ELR (cell line): ENCODE results near the gene THAP10.
"Not testable (repeated sequence)": the region's sequence is repeated elsewhere in the genome, so short reads cannot be mapped to it uniquely, and the experiment has no call there.

Source experiments
- DNase-seq: peaks from one replicate; pipeline ENCODE4 v3.0.0-alpha.2; 2015; ENCODE audit warnings: low read depth

The THAP10 gene

DNA sequence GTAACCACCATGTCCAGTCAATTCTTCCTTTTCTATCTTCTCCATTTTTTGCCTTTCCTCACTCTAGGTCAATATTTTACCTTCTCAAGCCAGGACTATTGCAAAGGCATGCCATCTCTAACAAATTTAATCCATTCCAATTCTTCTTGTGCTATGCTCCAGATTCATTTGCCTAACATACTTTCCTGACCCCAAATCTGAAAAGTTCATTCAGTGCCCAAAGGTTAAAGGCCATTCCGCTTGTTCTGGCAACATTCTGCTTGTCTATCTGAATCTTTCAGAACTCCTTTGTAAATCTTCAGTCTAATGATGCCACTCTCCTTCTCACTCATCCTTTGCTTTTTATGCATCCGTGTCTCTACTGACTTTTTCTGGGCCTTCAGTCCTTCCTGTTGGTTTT lies 15.6 kb downstream of the THAP10 start:
- DNase-seq = no peak

DNA sequence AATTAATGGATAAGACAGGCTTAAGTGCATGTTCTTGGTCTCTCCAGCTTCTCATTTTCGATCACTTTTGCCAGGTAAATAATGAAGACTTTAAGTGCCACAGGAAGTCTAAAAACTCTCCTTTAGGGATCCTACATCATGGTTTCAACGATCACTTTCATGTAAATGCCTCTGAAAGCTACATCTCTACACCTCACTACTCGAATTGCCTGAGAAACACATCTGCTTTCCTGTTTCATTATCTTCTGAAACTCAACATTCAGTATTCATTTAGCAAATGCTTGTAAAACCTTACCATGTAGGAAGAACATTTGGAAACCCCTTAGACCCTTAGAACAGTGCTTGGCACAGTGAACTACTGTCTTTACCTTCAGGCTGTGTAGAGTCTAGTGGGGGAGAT lies 16.2 kb downstream of the THAP10 start:
- no peak for DNase-seq

DNA sequence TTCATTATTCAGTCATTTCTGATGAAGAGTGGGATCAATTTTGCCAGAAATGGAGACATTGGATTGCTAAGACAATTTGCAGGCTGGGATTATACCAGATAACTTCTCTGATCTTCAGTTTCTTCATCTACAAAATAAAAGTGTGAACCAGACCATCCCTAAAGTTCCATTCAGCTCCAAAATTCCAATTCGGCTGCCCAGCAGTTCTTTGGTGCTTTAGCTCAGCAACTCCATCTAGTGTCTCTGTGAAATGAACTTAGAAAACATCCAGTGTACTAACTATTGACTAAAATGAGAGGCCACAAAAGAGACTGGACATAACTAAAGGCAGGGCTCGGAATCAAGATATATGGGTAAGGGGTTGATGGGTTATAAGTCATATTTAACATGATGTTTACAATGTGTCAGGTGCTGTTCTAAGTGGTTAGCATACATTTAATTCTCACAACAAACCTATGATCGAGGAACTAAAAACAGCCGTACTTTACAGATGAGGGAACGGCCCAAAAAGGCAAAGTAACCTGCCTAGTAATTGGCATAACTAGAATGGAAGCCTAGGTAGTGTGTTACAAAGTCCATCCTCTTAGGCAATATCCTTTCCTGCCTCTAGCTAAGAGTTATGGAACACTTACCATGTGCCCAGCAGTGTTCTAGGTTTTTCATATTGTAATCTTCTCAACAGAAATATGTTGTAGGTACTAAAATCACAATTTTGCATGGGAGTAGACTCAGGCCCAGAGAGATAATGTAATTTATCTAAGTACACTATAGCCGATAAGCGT lies 17.0 kb downstream of the THAP10 start:
- DNase-seq = peak; percentile 51

DNA sequence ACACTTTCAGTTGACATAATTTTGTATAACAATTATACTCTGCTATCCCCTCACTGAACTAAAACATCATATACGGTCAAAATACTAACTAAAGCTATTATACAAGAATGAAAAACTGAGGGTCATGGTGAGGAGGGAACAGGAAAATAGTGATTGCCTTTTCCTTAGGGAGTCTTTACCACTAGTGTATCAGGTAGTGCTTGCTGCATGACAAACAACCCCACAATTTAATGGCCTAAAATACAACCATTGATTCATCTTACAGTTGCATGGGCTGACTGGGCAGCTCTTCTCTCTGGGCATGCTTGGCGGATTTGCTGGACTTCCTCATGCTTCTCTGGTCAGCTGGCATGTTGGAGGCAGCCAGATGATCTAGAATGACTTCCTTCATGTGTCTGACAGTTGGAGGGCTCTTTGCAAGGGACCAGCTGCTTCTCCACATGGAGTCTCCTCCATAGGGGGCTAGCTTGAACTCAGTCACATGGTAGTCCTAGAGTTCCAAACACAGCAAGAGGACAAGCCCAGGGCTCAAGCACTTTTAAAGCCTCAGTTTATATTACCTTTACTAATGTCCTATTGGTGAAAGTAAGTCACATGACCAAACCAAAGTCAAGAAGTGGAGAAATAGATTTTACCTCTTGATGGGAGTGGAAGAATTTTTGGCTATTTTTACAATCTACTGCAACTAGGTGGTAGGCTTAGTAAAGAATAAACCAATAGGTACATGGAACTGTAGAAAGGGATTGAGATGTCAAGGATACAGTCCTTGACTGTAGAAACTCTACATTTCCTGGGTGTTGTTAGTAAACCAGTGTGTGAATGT lies 18.8 kb downstream of the THAP10 start:
- DNase-seq = no peak

- DNase-seq = not testable (repeated sequence)
Measured at GRCh38 chr15:70871490-70871889, 20.7 kb downstream of the THAP10 start.

DNA sequence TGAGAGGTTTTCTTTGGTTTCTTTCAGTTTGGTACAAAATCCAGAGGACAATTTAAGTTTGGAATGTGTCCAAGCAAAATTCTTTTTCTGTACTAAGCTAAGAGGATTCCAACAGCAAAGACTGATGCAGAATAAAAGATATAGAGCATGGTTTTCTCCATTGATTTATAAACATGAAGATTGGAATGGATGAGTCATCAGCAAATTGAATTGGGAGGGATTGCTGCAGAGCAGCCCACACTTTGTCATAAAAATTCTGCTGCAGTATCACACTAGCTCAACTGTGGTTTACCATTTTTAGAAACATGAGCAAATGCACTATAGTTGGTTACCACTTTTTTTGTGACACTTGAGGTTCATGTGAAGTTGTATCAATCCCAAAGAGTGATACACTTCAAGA lies 22.2 kb downstream of the THAP10 start:
- DNase-seq = peak; percentile 80

- DNase-seq = no peak
Measured at GRCh38 chr15:70869346-70869745, 22.9 kb downstream of the THAP10 start.

- no peak for DNase-seq
Measured at GRCh38 chr15:70867911-70868467, 24.2 kb downstream of the THAP10 start.

GRCh38 chr15:70866982-70867641 lies 25.1 kb downstream of the THAP10 start:
- DNase-seq = no peak

DNA sequence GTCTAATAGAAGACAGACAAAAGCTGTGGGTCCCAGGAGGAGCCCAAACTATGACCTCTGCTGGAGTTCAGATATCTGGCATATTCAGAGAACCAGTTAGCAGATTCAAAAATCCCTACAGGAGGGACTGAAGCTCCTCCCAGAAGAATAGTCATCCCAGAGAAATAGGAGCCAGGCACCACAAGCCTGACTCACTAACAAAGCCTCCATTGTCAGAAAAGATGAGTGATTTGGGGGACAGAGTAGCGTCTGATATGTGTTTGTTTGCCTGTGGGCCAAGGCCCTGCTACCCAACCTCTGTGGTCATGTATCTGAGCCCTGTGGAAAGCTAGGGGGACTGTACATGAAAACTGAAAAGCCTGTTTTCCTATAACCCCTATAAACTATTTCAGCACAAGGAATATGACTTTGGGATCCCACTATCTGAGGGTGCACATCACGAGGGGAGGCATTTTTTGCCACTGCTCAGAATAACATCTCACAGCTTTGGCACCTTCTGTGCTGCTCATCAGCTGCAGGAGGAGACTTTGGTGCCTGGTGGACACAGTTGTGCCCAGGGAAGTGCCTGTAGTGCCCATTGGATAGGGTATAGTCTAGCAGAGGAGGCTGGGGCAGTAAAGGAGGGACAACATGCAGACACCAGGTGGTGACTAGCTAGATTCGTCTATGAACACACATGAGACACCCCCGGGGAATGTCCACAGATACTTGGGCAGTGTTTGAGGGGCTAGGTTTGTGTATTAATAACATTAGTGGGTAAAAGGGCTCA lies 28.6 kb downstream of the THAP10 start:
- peak; percentile 94 for DNase-seq

GRCh38 chr15:70859998-70860397 lies 32.2 kb downstream of the THAP10 start:
- DNase-seq = no peak

- DNase-seq = no peak
Measured at GRCh38 chr15:70859322-70859908, 32.8 kb downstream of the THAP10 start.

DNA sequence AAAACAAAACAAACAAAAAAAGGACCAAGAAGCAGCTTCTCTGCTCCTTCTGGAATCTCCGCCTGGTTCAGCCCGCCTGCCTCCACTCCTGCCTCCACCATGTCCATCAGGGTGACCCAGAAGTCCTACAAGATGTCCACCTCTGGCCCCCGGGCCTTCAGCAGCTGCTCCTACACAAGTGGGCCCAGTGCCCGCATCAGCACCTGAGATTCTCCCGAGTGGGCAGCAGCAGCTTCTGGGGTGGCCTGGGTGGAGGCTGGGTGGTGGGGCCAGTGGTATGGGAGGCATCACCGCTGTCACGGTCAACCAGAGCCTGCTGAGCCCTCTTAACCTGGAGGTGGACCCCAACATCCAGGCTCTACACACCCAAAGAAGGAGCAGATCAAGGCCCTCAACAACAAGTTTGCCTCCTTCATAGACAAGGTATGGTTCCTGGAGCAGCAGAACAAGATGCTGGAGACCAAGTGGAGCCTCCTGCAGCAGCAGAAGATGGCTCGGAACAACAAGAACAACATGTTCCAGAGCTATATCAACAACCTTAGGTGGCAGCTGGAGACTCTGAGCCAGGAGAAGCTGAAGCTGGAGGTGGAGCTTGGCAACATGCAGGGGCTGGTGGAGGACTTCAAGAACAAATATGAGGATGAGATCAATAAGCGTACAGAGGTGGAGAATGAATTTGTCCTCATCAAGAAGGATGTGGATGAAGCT lies 33.5 kb downstream of the THAP10 start:
- not testable (repeated sequence) for DNase-seq

DNA sequence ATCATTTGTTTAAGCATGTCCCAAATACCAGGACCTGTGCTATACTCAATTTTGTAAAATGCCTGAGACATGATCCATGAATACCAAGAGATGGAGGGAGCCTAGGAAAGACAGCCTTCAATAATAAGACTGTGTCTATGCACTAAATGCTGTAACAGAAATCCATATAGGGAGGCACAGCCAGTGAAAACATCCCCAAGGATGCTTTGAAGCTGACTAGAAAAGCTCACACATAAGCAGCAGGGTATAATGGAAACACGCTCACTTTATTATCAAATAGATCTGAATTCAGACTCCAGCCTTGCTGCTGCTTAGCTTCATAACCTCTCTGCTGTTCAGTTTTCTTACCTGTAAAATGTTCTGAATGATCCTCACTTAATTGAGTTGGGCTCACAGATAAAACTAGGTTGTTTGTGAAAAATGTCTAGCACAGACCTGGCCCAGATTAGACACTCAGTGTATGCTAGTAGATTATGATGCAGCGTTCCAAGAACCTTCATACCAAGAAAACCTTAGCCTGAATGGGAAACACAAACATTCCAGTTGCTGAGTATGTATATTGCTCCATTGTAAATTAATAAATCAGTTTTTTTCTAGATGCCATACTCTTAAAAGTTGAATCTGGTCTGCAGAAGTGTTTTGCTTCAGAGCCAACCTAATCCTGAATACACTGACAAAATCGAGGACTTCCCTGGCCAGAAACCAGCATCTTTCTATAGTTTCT lies 34.5 kb downstream of the THAP10 start:
- DNase-seq = no peak

- peak; percentile 97 for DNase-seq
Measured at GRCh38 chr15:70856884-70857561, 35.2 kb downstream of the THAP10 start.

DNA sequence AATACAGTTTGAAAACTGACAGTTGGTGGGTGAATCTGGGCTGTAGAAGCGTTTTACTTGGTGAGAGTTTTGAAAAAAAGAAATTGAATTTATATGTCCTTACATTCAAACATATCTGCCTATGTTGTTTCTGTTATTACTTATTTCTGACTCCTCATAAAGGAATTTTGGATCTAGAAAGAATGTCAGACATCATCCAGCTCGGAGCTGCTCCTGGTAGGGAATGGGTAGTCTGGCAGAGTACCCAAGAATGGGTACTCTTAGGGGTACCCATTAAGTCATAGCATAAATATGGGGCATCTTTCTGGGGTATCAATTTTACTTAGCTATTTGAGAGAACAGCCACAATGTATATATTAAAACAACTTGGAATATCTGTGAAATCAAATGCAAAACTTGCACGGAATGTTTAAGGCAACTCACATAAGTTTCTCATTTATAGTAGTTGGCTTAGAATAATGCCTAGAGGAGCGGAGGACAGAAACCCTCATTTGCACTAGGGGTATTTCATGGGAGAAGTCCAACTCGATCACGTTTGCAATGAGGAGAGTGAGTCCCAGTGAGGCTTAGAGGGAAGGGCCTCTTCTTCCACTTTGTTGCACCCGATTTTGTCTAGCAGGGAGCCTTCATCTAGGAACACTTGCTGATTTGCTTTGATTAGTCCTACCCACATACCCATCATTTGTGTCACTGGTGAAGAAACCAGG lies 35.9 kb downstream of the THAP10 start:
- DNase-seq = peak; percentile 71

DNA sequence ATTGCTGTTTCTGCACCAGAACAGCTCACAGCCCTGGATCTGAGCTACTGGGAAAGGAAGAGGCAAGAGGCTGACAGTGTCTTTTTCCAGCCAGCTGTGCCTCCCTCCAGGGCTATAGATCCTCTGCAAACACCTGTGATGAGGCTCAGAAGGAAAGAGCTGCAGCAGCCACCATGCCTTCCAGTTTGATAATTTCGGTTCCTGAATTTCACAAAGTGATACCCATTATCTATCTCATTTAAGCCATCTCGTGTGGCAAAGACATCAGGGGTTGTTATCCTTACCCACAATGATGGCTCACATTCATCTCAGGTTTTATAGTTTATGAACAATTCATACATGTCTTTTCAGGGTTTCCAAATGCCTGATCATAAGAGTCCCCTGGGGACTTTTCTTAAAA lies 36.5 kb downstream of the THAP10 start:
- DNase-seq = no peak

- DNase-seq = peak; percentile 86
Measured at GRCh38 chr15:70854666-70854976, 37.6 kb downstream of the THAP10 start.
